Measurements from ENCODE around the gene ZCCHC7.

DNA sequence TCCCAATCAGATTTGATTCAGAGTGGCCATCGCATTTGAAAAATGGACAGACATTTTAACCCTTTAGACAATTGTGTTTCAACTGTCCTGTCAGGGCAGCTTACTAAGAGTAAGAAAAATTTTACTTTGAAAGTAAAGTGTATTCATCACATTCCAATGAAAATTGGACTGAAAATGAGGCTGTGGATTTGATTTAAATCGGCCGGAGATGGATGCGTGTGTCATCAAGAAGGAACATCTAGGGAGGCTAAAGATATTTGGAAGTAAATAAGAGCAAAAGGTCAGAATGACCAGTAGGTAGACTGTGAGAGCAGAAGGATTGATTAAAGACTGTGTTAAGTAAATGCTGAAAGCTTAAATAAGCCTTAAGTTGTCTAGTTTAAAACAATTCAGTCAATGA is 1.5 kb downstream of the ZCCHC7 start:
- no peak for TF ChIP-seq ESRRA (IDR thresholded peaks at IDR 0.05; ENCODE audit: borderline replicate concordance, low read depth)
- TF ChIP-seq RAD21 (CRISPR knock-in tag; conservative IDR thresholded peaks at IDR 0.05 in 1 of 2, IDR thresholded peaks at IDR 0.05 in 1 of 2) = no peak
- no peak for TF ChIP-seq ZNF384 (IDR thresholded peaks at IDR 0.05; ENCODE audit: low read depth, low read length)
- no peak for TF ChIP-seq POLR2A (conservative IDR thresholded peaks at IDR 0.05)
- TF ChIP-seq YY1 (IDR thresholded peaks at IDR 0.05; ENCODE audit: borderline replicate concordance in 1 of 3, control insufficient read depth in 1 of 3, extremely low read depth in 1 of 3, insufficient read depth in 3 of 3, insufficient read length in 1 of 3, insufficient replicate concordance in 2 of 3, low read depth in 1 of 3, low read length in 2 of 3) = no peak
- TF ChIP-seq ZFP36 (IDR thresholded peaks at IDR 0.05; ENCODE audit: low read depth, low read length, partially characterized antibody) = no peak
- TF ChIP-seq DIDO1 (tag; IDR thresholded peaks at IDR 0.05; ENCODE audit: low read depth) = no peak
- no peak for TF ChIP-seq GATAD2A (IDR thresholded peaks at IDR 0.05)
- TF ChIP-seq, protein P1, sequence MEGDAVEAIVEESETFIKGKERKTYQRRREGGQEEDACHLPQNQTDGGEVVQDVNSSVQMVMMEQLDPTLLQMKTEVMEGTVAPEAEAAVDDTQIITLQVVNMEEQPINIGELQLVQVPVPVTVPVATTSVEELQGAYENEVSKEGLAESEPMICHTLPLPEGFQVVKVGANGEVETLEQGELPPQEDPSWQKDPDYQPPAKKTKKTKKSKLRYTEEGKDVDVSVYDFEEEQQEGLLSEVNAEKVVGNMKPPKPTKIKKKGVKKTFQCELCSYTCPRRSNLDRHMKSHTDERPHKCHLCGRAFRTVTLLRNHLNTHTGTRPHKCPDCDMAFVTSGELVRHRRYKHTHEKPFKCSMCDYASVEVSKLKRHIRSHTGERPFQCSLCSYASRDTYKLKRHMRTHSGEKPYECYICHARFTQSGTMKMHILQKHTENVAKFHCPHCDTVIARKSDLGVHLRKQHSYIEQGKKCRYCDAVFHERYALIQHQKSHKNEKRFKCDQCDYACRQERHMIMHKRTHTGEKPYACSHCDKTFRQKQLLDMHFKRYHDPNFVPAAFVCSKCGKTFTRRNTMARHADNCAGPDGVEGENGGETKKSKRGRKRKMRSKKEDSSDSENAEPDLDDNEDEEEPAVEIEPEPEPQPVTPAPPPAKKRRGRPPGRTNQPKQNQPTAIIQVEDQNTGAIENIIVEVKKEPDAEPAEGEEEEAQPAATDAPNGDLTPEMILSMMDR (IDR thresholded peaks at IDR 0.05 in 2 of 3, conservative IDR thresholded peaks at IDR 0.05 in 1 of 3; ENCODE audit: insufficient read depth in 2 of 3, low read depth in 1 of 3, low read length in 3 of 3) = no peak
